Measurements from ENCODE around the gene NELL1. TPM values are rescaled to one million over a fixed set of nuclear protein-coding genes. Genes with fewer than 3 reads are reported as not detected.

NELL1 gene
- total and polyA plus RNA-seq, 2 donors from 2014 or later = 0.31 to 14.8 TPM

DNA sequence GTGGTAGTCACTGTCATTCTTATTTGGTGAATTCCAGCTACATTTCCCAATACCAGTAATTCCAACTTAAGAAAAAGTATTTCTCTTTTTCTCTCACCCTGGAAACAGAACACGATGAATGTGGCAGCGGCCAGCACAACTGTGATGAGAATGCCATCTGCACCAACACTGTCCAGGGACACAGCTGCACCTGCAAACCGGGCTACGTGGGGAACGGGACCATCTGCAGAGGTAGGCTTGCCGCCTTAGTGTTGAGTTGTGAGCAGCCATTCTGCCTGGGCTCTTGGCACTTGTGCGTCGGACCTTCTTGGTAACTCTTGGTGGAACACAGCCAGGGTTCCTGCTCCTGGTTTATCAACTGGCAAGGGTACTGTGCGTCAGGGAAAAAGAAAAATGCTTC, 559.8 kb downstream of the NELL1 start:
- DNase-seq = peak in 1 of 5 donors; percentile 47
- Histone ChIP-seq H3K4me3 (ENCODE audit: low read length in 3 of 3) (no peak overlapping the region), H3K9me3 (ENCODE audit: control insufficient read depth in 2 of 3, insufficient read depth in 1 of 3, low read length in 3 of 3) (no peaks in the 10 kb centered on the region), H3K27ac (ENCODE audit: low read depth in 2 of 2, low read length in 2 of 2) (no peak overlapping the region), H3K27me3 (ENCODE audit: control insufficient read depth, insufficient read depth, low read length) (no peaks in the 10 kb centered on the region), H3K4me1 (ENCODE audit: control insufficient read depth in 2 of 3, insufficient read depth in 2 of 3, low read depth in 1 of 3, low read length in 3 of 3) (no peaks in the 10 kb centered on the region), H3K36me3 (ENCODE audit: control insufficient read depth in 2 of 3, insufficient read depth in 3 of 3, low read length in 3 of 3) (no peaks in the 10 kb centered on the region), H3K9ac (ENCODE audit: low read length in 3 of 3) (no peak overlapping the region)
- no peak for TF ChIP-seq CTCF (IDR thresholded peaks at IDR 0.05; ENCODE audit: borderline replicate concordance, extremely low read depth, insufficient read depth)
- FAIRE-seq = no peak
- intact Hi-C loops (cut with DNase I) = no loop called here

GRCh38 chr11:21250196-21250595, 580.8 kb downstream of the NELL1 start:
- intact Hi-C loops (cut with DNase I) = no loop called here
- Histone ChIP-seq H3K9ac (ENCODE audit: low read length in 3 of 3) (no peak overlapping the region), H3K4me1 (ENCODE audit: control insufficient read depth in 2 of 3, insufficient read depth in 2 of 3, low read depth in 1 of 3, low read length in 3 of 3) (no peaks in the 10 kb centered on the region), H3K36me3 (ENCODE audit: control insufficient read depth in 2 of 3, insufficient read depth in 3 of 3, low read length in 3 of 3) (no peaks in the 10 kb centered on the region), H3K27ac (ENCODE audit: low read depth in 2 of 2, low read length in 2 of 2) (no peak overlapping the region), H3K4me3 (ENCODE audit: low read length in 3 of 3) (no peak overlapping the region), H3K27me3 (ENCODE audit: control insufficient read depth, insufficient read depth, low read length) (no peaks in the 10 kb centered on the region), H3K9me3 (ENCODE audit: control insufficient read depth in 2 of 3, insufficient read depth in 1 of 3, low read length in 3 of 3) (no peaks in the 10 kb centered on the region)
- no peak for TF ChIP-seq CTCF (IDR thresholded peaks at IDR 0.05; ENCODE audit: borderline replicate concordance, extremely low read depth, insufficient read depth)
- no peak for FAIRE-seq
- DNase-seq = no peak

GRCh38 chr11:21254055-21254454, 584.7 kb downstream of the NELL1 start:
- H3K4me1 ChIP-seq (ENCODE audit: control insufficient read depth in 2 of 3, insufficient read depth in 2 of 3, low read depth in 1 of 3, low read length in 3 of 3) = no peaks in the 10 kb centered on the region
- FAIRE-seq (no peak), DNase-seq (no peak)
- intact Hi-C loops (cut with DNase I) = no loop called here
- H3K27ac ChIP-seq (ENCODE audit: low read depth in 2 of 2, low read length in 2 of 2) = no peak overlapping the region
- no peaks in the 10 kb centered on the region for H3K27me3 ChIP-seq (ENCODE audit: control insufficient read depth, insufficient read depth, low read length)
- no peak overlapping the region for H3K4me3 ChIP-seq (ENCODE audit: low read length in 3 of 3)
- TF ChIP-seq CTCF (IDR thresholded peaks at IDR 0.05; ENCODE audit: borderline replicate concordance, extremely low read depth, insufficient read depth) = no peak
- H3K9ac ChIP-seq (ENCODE audit: low read length in 3 of 3) = no peak overlapping the region
- H3K36me3 ChIP-seq (ENCODE audit: control insufficient read depth in 2 of 3, insufficient read depth in 3 of 3, low read length in 3 of 3) = no peaks in the 10 kb centered on the region
- no peaks in the 10 kb centered on the region for H3K9me3 ChIP-seq (ENCODE audit: control insufficient read depth in 2 of 3, insufficient read depth in 1 of 3, low read length in 3 of 3)

DNA sequence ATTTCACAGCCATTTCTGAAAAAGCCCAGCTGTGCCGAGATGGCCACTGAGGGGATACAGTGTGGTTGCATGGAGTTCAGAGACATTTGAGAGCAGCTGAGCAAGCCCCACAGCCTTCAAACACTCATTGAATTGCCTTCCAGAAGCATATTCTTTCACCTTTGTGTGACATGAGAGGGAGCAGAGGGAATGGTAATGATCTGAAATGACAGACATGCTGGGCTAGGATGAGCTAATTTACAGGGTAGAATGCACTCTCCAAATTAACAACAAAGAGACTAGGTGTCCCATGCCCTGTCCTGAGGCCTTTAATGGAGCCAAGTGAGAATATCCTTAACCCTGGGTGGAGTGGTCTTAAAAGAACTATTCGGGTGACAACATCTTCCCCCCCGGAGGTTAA, 585.4 kb downstream of the NELL1 start:
- H3K27me3 ChIP-seq (ENCODE audit: control insufficient read depth, insufficient read depth, low read length) = no peaks in the 10 kb centered on the region
- intact Hi-C loops (cut with DNase I) = no loop called here
- no peak overlapping the region for H3K27ac ChIP-seq (ENCODE audit: low read depth in 2 of 2, low read length in 2 of 2)
- no peaks in the 10 kb centered on the region for H3K36me3 ChIP-seq (ENCODE audit: control insufficient read depth in 2 of 3, insufficient read depth in 3 of 3, low read length in 3 of 3)
- DNase-seq = peak in 1 of 5 donors; percentile 1
- no peak overlapping the region for H3K9ac ChIP-seq (ENCODE audit: low read length in 3 of 3)
- no peak for TF ChIP-seq CTCF (IDR thresholded peaks at IDR 0.05; ENCODE audit: borderline replicate concordance, extremely low read depth, insufficient read depth)
- FAIRE-seq = no peak
- no peaks in the 10 kb centered on the region for H3K9me3 ChIP-seq (ENCODE audit: control insufficient read depth in 2 of 3, insufficient read depth in 1 of 3, low read length in 3 of 3)
- H3K4me3 ChIP-seq (ENCODE audit: low read length in 3 of 3) = no peak overlapping the region
- no peaks in the 10 kb centered on the region for H3K4me1 ChIP-seq (ENCODE audit: control insufficient read depth in 2 of 3, insufficient read depth in 2 of 3, low read depth in 1 of 3, low read length in 3 of 3)

Data from kidney (tissue), 14 donors.